ENCODE measurements around the gene C1orf35.

Gene C1orf35

GRCh38 chr1:228063251-228064191 is 39.6 kb downstream of the C1orf35 start:
- no peak for DNase-seq (ENCODE audit: low read depth)

GRCh38 chr1:228062812-228063211 is 40.3 kb downstream of the C1orf35 start:
- no peak for DNase-seq (ENCODE audit: low read depth)

- DNase-seq (ENCODE audit: low read depth): no peak
These were observed 40.9 kb downstream of the C1orf35 start for GRCh38 chr1:228062085-228062791.

GRCh38 chr1:228061411-228062084 is 41.6 kb downstream of the C1orf35 start:
- DNase-seq (ENCODE audit: low read depth): no peak

- no peak for DNase-seq (ENCODE audit: low read depth)
These were observed 42.5 kb downstream of the C1orf35 start for GRCh38 chr1:228060458-228061190.

- peak; percentile 56 for DNase-seq (ENCODE audit: low read depth)
These were observed 43.3 kb downstream of the C1orf35 start for GRCh38 chr1:228059634-228060457.

GRCh38 chr1:228058949-228059633 is 44.0 kb downstream of the C1orf35 start:
- peak; percentile 19 for DNase-seq (ENCODE audit: low read depth)

GRCh38 chr1:228058172-228058948 is 44.8 kb downstream of the C1orf35 start:
- no peak for DNase-seq (ENCODE audit: low read depth)
